ENCODE results near the gene TFF3.

Gene TFF3

DNA sequence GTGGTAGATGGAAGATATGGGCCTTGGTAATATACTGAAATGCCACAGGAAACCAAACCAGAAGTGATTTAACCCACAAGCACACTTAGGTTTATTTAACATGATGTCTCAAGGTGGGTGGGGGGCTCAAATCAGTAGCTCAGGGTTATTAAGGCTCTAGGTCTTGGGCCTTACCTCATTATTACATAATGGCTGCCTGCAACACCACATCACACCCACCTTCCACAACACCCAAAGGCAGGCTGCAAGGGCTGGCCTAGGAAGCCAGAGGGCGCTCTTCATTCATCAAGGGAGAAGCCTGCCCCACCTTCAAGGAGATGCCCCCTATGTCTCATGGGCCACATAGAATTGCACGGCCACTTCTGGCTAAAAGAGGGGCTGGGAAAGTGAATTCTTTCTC, 45.1 kb upstream of the TFF3 start:
- POLR2A ChIA-PET (ENCODE audit: low non-redundant PET), result no interaction called here
- H3K27ac ChIP-seq, result no peak overlapping the region
- no peak for DNase-seq (ENCODE audit: low spot score)
- CTCF ChIA-PET, result no interaction called here
- TF ChIP-seq, protein P1, sequence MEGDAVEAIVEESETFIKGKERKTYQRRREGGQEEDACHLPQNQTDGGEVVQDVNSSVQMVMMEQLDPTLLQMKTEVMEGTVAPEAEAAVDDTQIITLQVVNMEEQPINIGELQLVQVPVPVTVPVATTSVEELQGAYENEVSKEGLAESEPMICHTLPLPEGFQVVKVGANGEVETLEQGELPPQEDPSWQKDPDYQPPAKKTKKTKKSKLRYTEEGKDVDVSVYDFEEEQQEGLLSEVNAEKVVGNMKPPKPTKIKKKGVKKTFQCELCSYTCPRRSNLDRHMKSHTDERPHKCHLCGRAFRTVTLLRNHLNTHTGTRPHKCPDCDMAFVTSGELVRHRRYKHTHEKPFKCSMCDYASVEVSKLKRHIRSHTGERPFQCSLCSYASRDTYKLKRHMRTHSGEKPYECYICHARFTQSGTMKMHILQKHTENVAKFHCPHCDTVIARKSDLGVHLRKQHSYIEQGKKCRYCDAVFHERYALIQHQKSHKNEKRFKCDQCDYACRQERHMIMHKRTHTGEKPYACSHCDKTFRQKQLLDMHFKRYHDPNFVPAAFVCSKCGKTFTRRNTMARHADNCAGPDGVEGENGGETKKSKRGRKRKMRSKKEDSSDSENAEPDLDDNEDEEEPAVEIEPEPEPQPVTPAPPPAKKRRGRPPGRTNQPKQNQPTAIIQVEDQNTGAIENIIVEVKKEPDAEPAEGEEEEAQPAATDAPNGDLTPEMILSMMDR (conservative IDR thresholded peaks at IDR 0.05; ENCODE audit: low read depth), result no peak

DNA sequence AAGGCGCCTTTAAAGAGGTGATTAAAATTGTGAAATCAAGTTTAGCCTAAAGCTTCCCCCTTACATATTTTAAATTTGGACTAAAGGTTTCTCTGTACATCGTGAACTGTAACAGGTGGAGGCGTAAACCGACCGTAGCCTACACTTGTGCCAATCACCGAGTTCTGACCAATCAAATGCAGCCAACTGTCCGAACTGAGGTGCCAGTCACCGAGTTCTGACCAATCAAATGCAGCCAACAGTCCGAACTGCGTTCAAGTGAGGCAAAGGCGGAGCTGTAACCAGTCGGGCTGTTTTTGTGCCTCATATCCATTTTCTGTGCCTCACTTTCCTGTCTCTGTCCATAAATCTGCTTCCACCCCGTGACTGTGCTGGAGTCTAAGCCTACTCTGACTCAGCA, 43.7 kb upstream of the TFF3 start:
- no peak overlapping the region for H3K27ac ChIP-seq
- ChIA-PET POLR2A (ENCODE audit: low non-redundant PET) (no interaction called here), CTCF (no interaction called here)
- TF ChIP-seq, protein P1 (conservative IDR thresholded peaks at IDR 0.05; ENCODE audit: low read depth), result no peak
- DNase-seq (ENCODE audit: low spot score), result no peak

DNA sequence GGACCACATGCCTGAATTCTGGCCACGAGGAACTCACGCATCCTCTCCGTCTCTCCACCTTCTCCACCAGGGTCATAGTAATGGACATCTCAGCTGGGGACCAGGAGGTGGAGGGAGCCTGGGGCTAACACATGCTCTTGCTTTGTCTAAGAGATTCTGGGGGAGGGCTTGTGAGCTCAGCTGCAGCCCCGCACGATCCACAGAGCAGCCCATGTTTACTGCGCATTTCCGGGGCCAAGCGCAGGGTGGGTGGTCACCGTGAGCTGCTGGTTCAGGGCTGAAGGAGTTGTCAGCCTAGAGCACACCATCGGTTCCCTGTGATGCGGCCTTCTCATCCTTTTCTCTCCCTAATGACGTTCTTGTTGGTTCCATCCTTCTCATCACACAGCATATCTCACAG, 43.1 kb upstream of the TFF3 start:
- ChIA-PET POLR2A (ENCODE audit: low non-redundant PET) (no interaction called here), CTCF (no interaction called here)
- no peak overlapping the region for H3K27ac ChIP-seq
- DNase-seq (ENCODE audit: low spot score), result no peak
- TF ChIP-seq, protein P1 (conservative IDR thresholded peaks at IDR 0.05; ENCODE audit: low read depth), result no peak

DNA sequence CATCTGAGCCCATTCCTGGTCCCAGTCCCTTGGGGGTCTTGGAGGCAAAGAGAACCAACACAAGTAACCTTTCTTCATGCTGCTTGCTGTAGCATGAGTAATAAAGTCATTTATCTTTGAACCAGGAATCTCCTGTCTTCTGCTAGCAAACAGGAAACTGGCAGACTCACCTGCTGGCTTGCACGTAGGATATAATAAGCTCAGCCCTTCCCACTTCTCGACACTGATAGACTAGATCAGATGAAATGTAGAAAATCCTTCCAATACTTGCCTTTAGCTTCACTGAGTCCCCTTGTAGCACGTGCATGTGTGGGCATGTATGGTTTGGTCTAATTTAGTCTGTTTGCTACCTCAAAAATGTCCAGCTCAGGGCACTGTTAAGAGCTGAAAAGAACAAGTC, 42.1 kb upstream of the TFF3 start:
- H3K27ac ChIP-seq, result no peak overlapping the region
- DNase-seq (ENCODE audit: low spot score), result no peak
- TF ChIP-seq, protein P1 (conservative IDR thresholded peaks at IDR 0.05; ENCODE audit: low read depth), result no peak
- CTCF ChIA-PET, result interaction anchor here (0.7 kb wide), 1 partner anchor 99 kb away, joined by 3 read pairs; no protein-coding TSS in a partner anchor
- POLR2A ChIA-PET (ENCODE audit: low non-redundant PET), result no interaction called here

DNA sequence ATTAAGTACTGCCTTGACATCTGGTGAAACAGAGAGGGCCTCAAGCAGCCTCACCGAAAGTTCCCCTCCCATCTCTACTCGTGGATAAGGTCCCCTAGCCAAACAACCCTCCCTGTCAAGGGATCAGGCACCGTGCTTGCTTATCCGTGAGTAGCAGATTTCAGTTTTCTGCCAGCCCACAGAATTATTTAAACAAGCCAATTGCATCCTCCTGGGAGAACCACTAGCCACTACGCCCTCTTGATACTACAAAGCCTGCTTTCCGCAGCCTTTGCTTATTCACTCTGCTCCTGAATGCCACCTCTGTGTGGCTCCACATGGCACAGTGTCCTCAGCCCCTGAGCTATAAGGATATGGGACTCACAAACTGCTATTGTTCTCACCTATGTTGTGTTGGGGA, 41.4 kb upstream of the TFF3 start:
- no peak for DNase-seq (ENCODE audit: low spot score)
- CTCF ChIA-PET, result no interaction called here
- TF ChIP-seq, protein P1 (conservative IDR thresholded peaks at IDR 0.05; ENCODE audit: low read depth), result no peak
- POLR2A ChIA-PET (ENCODE audit: low non-redundant PET), result no interaction called here
- H3K27ac ChIP-seq, result no peak overlapping the region

DNA sequence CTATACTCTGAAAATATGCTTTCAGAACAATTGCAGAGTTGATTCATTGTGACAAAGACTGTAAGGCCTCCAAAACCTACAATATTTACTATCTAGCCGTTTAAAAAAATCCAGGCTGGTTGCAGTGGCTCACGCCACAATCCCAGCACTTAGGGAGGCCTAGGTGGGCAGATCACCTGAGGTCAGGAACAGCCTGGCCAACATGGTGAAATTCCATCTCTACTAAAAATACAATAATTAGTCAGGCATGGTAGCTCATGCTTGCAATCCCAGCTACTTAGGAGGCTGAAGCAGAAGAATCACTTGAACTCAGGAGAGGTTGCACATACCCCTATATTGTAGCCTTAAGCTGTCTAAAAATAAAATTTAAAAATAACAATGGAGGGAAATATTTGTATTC, 40.8 kb upstream of the TFF3 start:
- no peak for DNase-seq (ENCODE audit: low spot score)
- ChIA-PET CTCF (no interaction called here), POLR2A (ENCODE audit: low non-redundant PET) (no interaction called here)
- no peak overlapping the region for H3K27ac ChIP-seq
- TF ChIP-seq, protein P1 (conservative IDR thresholded peaks at IDR 0.05; ENCODE audit: low read depth), result no peak

DNA sequence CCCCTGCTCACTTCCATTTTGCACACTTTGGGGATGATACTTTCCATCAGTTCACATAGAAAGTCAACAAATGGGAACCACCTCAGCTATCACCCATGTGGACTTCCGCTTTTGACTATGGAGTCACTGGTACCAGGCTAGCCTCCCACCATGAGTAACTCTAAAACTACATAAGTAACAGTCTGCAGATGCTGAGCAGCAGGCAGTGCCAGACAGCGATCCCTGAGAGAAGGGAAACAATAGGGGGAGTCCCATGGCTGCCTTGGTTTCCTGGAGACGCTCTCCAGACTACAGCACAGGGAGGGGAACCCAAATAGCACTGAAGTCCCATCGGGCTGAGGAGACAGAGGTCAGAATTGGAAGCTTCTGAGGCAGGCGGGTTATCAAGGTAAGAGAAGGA, 38.4 kb upstream of the TFF3 start:
- ChIA-PET POLR2A (ENCODE audit: low non-redundant PET) (no interaction called here), CTCF (interaction anchor here (0.6 kb wide), 1 partner anchor 549 kb away, joined by 3 read pairs; no protein-coding TSS in a partner anchor)
- TF ChIP-seq, protein P1 (conservative IDR thresholded peaks at IDR 0.05; ENCODE audit: low read depth), result no peak
- DNase-seq (ENCODE audit: low spot score), result no peak
- H3K27ac ChIP-seq, result no peak overlapping the region
